MM.1S (cell line): ENCODE results near the gene GSG1L2.

Experiments used
- CTCF ChIP-seq: fragments of 300-600 bp; sonication (generic); IDR thresholded peaks from 2 replicates; pipeline ENCODE4 v1.5.1; 2016; ENCODE audit warnings: antibody characterized with exemption, low read length, mixed read lengths
- EZH2 ChIP-seq: fragments of 300-600 bp; sonication (generic); optimal IDR thresholded peaks from 2 replicates; pipeline ENCODE3; 2017; ENCODE audit warnings: low read depth, mild to moderate bottlenecking, antibody characterized with exemption, low read length, mixed read lengths

- TF ChIP-seq CTCF: no peak
- TF ChIP-seq EZH2: no peak
These were observed 28.3 kb upstream of the GSG1L2 start for GRCh38 chr17:9850151-9850550.
